ENCODE data around the gene PTTG1IP.

PTTG1IP gene

DNA sequence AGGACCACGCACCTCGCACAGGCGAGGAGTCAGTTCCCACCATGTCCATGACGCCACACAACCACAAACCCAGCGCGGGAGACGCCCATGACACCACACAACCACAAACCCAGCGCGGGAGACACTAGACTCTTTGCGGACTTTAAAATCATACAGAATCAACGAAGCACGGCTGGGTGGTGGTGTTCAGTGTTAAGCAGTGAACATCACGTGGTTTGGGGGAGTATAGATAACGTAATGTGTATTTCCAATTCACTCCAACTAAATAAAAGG, 19.2 kb downstream of the PTTG1IP start:
- no peak overlapping the region for H3K4me3 ChIP-seq (ENCODE audit: low read depth, low read length)

GRCh38 chr21:44853601-44854390, 19.7 kb downstream of the PTTG1IP start:
- H3K27ac ChIP-seq (ENCODE audit: extremely low read depth, low read depth, low read length) = no peak overlapping the region
- ChIA-PET CTCF (interaction anchor here (0.5 kb wide), 1 partner anchor 39 kb away, joined by 4 read pairs; no protein-coding TSS in a partner anchor), POLR2A (interaction anchor here (0.6 kb wide), 2 partner anchors 52 to 83 kb away, joined by 3 to 10 read pairs; partner anchors contain the start of gene UBE2G2)
- no peak for TF ChIP-seq MYNN (tag by site-specific recombination; IDR thresholded peaks at IDR 0.05; ENCODE audit: borderline replicate concordance)
- TF ChIP-seq ZBTB48 (tag by site-specific recombination; IDR thresholded peaks at IDR 0.05) = no peak
- no peak for TF ChIP-seq ZBTB17 (tag by site-specific recombination; IDR thresholded peaks at IDR 0.05)
- no peak for TF ChIP-seq ZNF624 (tag by site-specific recombination; IDR thresholded peaks at IDR 0.05)
- TF ChIP-seq, protein P1, sequence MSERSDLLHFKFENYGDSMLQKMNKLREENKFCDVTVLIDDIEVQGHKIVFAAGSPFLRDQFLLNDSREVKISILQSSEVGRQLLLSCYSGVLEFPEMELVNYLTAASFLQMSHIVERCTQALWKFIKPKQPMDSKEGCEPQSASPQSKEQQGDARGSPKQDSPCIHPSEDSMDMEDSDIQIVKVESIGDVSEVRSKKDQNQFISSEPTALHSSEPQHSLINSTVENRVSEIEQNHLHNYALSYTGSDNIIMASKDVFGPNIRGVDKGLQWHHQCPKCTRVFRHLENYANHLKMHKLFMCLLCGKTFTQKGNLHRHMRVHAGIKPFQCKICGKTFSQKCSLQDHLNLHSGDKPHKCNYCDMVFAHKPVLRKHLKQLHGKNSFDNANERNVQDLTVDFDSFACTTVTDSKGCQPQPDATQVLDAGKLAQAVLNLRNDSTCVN (tag by site-specific recombination; optimal IDR thresholded peaks at IDR 0.05) = no peak
- TF ChIP-seq ZFP37 (tag by site-specific recombination; IDR thresholded peaks at IDR 0.05) = no peak
- TF ChIP-seq BCL6B (tag by site-specific recombination; IDR thresholded peaks at IDR 0.05) = no peak
- TF ChIP-seq, protein P2, sequence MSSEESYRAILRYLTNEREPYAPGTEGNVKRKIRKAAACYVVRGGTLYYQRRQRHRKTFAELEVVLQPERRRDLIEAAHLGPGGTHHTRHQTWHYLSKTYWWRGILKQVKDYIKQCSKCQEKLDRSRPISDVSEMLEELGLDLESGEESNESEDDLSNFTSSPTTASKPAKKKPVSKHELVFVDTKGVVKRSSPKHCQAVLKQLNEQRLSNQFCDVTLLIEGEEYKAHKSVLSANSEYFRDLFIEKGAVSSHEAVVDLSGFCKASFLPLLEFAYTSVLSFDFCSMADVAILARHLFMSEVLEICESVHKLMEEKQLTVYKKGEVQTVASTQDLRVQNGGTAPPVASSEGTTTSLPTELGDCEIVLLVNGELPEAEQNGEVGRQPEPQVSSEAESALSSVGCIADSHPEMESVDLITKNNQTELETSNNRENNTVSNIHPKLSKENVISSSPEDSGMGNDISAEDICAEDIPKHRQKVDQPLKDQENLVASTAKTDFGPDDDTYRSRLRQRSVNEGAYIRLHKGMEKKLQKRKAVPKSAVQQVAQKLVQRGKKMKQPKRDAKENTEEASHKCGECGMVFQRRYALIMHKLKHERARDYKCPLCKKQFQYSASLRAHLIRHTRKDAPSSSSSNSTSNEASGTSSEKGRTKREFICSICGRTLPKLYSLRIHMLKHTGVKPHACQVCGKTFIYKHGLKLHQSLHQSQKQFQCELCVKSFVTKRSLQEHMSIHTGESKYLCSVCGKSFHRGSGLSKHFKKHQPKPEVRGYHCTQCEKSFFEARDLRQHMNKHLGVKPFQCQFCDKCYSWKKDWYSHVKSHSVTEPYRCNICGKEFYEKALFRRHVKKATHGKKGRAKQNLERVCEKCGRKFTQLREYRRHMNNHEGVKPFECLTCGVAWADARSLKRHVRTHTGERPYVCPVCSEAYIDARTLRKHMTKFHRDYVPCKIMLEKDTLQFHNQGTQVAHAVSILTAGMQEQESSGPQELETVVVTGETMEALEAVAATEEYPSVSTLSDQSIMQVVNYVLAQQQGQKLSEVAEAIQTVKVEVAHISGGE (tag by site-specific recombination; conservative IDR thresholded peaks at IDR 0.05; ENCODE audit: low read depth) = no peak
- H3K9me3 ChIP-seq (ENCODE audit: control insufficient read depth, insufficient read depth, low read depth, low read length) = no peaks in the 10 kb centered on the region
- no peak overlapping the region for H3K4me3 ChIP-seq (ENCODE audit: low read depth, low read length)
- H3K4me1 ChIP-seq (ENCODE audit: control insufficient read depth, insufficient read depth, low read length) = no peaks in the 10 kb centered on the region
- H3K36me3 ChIP-seq (ENCODE audit: control insufficient read depth in 2 of 2, insufficient read depth in 1 of 2, low read length in 2 of 2) = peaks cover 0 to 94% of the 10 kb centered on the region in 2 experiments; a peak in 2 of 3 replicates

More for the DNA sequence above, 19.2 kb downstream of the PTTG1IP start:
- no peak for TF ChIP-seq ZNF157 (tag by site-specific recombination; IDR thresholded peaks at IDR 0.05)
- no peak for TF ChIP-seq ATF2 (tag by site-specific recombination; IDR thresholded peaks at IDR 0.05; ENCODE audit: low read depth)
- TF ChIP-seq ZNF626 (tag by site-specific recombination; IDR thresholded peaks at IDR 0.05) = no peak
- no peak for TF ChIP-seq ZBTB7A (tag by site-specific recombination; IDR thresholded peaks at IDR 0.05; ENCODE audit: low read depth)
- TF ChIP-seq ZBTB8A (tag by site-specific recombination; IDR thresholded peaks at IDR 0.05) = no peak
- TF ChIP-seq ELK4 (IDR thresholded peaks at IDR 0.05; ENCODE audit: borderline replicate concordance, low read depth, low read length) = no peak
- no peak for TF ChIP-seq AEBP2 (tag by site-specific recombination; IDR thresholded peaks at IDR 0.05; ENCODE audit: borderline replicate concordance)
- TF ChIP-seq SP7 (tag by site-specific recombination; IDR thresholded peaks at IDR 0.05) = no peak
- no peak for TF ChIP-seq ZNF132 (tag by site-specific recombination; IDR thresholded peaks at IDR 0.05; ENCODE audit: borderline replicate concordance)
- no peak for TF ChIP-seq RBAK (tag by site-specific recombination; IDR thresholded peaks at IDR 0.05)
- TF ChIP-seq ZNF624 (tag by site-specific recombination; IDR thresholded peaks at IDR 0.05) = no peak
- TF ChIP-seq ZNF768 (tag by site-specific recombination; IDR thresholded peaks at IDR 0.05) = no peak
- no peak for TF ChIP-seq ZNF600 (tag by site-specific recombination; IDR thresholded peaks at IDR 0.05)
- TF ChIP-seq SCRT2 (tag by site-specific recombination; IDR thresholded peaks at IDR 0.05) = no peak
- no peak for TF ChIP-seq ZFP3 (tag by site-specific recombination; IDR thresholded peaks at IDR 0.05; ENCODE audit: low read depth)
- CTCF ChIA-PET = no interaction called here
- POLR2A ChIA-PET = interaction anchor here (0.6 kb wide), 1 partner anchor 53 kb away, joined by 10 read pairs; the partner anchor contains the start of gene UBE2G2
- Histone ChIP-seq H3K36me3 (ENCODE audit: control insufficient read depth in 2 of 2, insufficient read depth in 1 of 2, low read length in 2 of 2) (peaks cover 0 to 94% of the 10 kb centered on the region in 2 experiments; a peak in 2 of 3 replicates), H3K9me3 (ENCODE audit: control insufficient read depth, insufficient read depth, low read depth, low read length) (no peaks in the 10 kb centered on the region), H3K27ac (ENCODE audit: extremely low read depth, low read depth, low read length) (no peak overlapping the region), H3K4me1 (ENCODE audit: control insufficient read depth, insufficient read depth, low read length) (no peaks in the 10 kb centered on the region)

All from HEK293 (cell line).